Effector CD4-positive, alpha-beta T cell (primary cell): ENCODE results near the gene MTIF3.

Source experiments
- DNase-seq: peaks from one replicate; pipeline ENCODE4 v3.0.0-alpha.2; 2020

MTIF3 gene

DNA sequence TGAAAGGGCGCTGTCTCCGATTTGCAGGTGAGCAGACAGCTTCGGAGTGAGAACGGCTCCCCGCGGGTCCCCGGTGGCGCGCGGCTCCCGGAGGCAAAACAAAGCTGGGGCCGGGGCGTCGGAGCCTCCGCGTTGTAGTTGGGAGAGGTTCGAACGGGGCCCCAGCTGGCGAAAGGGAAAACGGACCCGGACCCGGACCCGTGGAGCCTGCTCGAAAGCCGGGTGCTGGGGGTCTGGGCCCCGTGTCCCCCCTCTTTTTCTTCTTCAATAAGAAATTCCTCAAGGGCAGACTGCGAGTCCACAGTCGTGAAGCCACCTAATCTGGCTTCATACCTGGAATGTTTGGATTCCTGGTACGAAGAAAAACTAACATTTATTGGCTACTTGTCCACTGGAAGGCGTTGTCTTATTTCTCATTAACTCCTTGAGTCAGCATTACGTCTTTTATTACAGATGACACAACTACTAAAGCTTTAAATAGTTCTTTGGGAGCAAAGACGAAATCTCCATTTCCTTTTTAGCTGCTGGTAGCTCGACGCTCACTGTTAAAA is 632 bp upstream of the MTIF3 start:
- DNase-seq = peak; percentile 45

DNA sequence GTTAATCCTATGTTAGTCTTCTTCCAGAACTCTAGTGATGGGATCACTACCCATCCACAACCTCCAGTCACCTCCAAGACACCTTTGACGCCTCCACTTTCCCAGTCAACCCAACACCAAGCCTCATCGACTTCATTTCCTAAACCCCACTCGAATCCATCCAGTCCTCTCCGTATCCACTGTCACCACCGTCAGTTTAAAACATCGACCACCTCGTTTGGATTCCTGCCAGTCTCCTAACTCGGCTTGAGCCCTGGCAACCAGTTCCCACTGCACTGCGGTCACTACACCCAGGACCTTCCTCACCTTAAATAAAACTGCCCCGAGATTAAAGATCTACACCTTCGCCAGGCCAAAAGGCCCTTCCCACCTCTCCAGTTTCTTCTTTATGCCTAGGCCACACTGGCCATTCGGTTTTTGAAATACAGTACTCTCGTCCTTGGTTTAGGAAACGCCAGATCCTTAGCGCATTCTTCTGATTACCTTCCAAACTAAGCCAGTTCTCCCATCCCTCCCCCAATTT is 1.2 kb downstream of the MTIF3 start:
- no peak for DNase-seq

DNA sequence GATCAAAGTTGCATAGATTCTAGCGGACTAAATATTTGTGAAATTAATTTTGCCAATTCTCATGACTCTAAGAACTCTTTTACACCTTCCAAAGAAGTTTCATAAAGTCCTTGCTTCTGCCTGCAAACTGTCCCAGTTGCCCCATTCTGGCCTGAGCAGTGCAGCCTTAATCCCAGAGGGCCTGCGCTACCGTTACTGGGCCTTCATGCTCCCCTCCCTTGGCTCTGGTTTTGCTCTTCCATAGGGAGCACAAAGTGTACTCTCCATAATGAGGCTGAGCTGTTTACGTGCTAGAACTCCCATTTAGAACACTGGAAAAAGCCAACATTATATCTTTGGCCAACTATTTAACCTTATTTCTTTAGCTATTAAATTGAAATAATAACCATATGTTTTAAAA is 2.1 kb downstream of the MTIF3 start:
- no peak for DNase-seq

DNA sequence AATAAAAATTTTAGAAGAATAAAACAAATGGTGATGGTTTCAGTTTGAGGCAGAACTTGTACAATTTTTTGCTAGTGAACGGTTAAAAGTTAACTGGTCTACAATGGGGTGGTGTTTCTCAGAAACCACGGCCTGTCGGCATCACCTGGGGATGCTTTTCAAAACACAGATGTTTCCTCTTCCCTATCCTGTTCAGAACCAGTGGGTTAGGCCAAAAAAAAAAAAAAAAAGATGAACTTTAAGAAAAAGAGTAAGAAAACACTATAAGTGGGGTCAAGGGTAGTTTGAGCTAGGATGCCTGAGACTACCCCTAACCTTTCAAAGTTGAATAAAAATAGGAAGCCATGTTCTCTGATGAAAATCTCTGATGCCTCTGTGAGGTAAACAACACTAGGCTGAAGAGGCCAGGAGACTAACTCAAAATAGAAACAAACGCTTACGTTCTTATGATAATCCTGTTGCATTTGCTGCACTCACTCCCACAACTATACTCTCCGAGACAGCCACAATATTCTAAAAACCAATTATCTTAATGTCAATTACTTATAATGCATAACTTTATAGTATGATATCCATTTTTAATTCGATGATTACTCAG is 3.3 kb downstream of the MTIF3 start:
- DNase-seq = no peak

DNA sequence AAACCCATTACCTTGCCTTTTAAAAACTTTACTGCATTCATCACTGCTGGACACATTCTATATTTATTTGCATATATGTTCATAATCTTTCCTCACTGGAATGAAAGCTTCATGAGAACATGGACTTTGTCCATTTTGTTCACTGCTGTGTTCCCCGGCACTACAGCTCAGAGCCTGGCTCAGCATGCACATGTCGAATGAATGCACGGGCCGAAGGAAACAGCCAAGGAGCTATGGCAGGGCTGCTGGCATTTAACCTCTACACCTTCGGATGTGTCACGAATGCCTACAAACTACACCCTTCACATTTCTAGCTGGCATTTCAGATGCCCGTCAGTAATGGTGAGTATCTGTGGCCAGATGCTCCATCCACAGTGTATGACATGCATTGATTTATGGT is 7.6 kb downstream of the MTIF3 start:
- no peak for DNase-seq

DNA sequence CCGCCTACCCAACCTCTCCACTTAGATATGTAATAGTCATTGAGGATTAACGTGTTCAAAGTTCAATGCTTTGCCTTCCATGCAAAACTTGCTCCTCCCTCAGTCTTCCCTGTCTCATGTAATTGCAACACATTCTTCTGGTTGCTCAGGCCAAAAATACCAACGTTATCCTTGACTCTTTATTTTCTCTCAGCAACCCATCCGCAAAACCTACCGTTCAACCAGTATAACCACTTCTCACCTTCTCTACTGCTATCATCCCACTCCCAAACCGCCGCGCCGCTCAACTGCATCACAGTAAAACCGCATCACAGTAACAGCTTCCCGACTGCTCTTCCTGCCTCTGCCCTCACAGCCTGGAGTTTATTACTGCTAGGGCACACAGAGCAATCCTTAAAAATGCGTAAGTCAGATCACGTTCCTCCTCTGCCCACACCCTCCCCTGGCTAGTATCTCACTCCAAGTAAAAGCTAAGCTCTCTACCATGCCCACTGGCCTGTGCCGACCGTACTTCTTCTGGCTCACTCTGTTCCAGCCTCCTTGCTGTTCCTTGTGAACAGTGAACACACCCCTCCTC is 8.2 kb downstream of the MTIF3 start:
- DNase-seq = peak; percentile 27

DNA sequence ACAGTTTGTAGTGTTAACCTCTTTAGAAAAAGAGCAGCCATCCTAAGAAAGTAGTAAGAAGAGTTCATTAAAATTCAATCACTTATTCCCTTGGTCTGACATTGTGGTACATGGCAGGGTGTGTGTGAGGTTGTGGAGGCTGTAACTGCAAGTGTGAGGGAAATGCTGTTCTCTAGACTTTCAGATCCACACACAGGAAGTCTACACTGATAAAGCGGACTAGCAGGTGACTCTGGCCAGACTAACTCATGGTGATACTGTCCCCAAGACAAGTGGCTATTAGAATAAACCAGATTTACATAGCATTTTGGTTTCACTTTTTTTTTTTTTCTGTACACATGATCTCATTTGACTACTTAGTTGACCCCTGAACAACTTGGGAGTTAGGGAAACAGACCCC is 10.0 kb downstream of the MTIF3 start:
- no peak for DNase-seq

DNA sequence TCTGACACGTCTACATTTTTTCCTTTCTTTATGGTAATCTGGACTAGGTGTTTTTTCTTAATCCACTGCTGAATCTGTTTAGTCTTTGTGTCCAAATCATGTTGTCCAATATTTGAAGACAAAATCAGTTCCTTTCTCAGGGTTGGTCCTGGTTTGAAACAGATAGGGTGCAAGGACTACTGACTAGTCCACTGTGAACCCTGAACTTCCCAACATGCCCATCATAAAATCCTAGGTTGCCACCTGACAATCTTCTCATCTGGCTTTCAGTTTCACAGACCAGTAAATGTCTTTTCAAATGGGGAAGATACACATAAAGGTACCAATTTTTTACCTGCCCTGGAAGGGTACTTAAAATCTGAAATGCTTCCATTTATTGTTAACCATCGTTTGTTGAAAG is 13.2 kb downstream of the MTIF3 start:
- no peak for DNase-seq

DNA sequence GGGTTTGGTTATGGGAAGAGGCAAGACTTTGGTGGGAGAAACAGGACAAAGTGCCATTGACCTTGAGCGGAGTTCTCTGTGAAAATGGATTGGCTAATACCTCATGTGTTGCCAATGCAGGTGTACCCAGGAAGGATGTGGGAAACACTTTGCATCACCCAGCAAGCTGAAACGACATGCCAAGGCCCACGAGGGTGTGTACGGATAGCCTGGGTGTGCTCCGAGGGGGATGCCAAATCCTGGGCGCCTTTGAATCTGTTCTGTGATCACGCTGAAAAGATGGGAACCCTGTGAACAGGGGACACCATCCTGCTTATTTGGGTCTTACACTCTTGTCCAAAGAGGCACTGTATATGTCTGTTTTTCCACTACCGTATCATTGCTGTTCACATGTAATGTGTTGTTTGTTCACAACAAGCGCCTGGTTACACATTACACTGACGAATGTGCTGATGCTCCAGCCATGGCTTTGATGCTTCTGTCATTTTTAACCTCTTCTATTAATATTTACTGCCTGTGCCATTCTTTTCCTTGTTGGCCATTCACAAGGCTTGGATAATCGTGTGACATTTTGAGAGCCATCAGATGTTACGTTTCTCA is 17.7 kb downstream of the MTIF3 start:
- peak; percentile 18 for DNase-seq

DNA sequence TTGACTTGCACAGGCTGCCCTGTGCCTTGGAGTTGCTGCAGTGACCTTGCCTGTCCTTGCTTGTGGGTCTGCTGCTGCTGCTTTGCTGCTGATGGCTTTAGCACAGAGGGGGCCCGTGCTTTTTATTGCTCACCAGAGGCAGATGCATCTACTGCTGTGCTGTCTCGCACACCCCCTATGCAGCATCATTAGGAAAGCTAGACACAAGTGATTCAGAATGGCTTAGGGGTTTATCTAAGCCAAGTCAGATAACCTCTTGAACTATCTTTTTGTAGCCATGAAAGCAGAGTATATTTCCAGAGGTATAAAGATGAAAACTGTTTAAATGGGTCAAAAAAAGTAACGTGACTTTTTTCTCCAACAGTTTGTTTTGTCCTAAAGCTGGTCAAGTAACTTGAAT is 18.2 kb downstream of the MTIF3 start:
- DNase-seq = no peak

DNA sequence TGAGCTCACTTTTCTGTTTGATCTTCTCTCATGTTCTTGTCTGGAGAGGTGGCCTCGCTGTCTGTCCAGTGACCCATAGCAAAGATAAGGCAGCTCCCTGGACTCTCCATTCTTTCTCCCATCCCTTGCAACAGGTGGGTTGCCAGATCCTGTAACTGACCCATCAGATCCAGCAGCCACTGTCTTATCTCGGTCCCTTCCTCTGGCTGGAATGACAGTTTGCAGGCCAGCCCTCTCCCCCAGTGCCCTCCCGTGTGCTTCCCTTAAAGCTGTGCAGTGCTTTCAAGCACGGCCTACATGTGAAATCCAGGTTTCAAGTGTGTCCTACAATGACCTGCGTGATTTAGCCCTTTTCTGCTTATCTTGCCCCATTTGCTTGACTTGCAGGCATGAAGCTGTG is 22.2 kb downstream of the MTIF3 start:
- no peak for DNase-seq

DNA sequence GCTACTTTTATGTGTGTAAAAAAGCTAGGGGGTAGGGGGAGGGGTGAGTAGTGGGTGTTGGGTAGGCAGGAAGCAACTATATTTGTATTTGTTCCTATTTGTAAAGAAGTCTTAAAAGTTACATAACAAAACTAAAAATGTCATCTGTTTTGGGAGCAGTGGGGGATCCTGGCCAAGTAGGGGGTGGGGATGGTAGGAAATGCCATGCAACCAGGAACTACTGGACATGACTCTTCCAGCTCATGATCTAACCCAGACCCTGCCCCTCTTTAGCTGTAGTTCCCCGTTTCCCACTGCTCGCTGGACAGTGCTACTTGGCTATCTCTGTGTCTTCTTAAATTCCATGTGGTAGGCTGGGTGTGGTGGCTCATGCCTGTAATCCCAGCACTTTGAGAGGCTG is 22.7 kb downstream of the MTIF3 start:
- no peak for DNase-seq

DNA sequence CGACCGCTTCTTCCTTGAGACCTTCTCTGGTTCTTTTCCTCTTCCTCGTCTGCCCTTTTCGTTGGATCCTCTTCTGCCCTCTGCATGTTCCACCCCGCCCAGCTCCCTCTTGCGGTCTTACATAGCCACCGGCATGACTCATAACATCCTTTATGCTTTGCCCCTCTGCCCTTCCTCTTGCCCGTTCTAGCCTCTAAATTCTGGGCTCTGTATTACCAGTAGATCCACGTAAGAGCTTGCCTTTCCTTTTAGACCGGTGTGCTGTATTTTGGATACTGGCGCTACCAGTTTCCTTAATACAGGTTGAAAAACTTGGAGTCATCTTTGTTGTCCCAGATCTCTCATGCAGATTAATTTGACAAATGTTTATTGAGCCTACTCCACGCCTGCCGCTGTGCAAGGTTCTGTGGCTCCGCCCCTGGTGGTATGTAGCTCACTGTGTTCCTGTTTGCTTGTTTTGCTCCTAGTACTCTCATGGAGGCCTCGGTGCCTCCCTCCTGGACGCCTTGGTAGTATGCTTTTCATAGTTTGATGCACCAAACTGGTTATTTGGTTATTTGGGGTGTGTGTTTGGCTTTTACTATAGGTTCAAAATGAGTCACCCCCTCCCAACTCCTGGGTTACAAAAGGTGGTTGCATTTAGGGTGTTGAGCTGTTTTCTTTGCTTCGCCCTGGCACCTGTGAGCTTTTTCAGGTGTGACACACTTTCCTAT is 24.3 kb downstream of the MTIF3 start:
- DNase-seq = peak; percentile 69

DNA sequence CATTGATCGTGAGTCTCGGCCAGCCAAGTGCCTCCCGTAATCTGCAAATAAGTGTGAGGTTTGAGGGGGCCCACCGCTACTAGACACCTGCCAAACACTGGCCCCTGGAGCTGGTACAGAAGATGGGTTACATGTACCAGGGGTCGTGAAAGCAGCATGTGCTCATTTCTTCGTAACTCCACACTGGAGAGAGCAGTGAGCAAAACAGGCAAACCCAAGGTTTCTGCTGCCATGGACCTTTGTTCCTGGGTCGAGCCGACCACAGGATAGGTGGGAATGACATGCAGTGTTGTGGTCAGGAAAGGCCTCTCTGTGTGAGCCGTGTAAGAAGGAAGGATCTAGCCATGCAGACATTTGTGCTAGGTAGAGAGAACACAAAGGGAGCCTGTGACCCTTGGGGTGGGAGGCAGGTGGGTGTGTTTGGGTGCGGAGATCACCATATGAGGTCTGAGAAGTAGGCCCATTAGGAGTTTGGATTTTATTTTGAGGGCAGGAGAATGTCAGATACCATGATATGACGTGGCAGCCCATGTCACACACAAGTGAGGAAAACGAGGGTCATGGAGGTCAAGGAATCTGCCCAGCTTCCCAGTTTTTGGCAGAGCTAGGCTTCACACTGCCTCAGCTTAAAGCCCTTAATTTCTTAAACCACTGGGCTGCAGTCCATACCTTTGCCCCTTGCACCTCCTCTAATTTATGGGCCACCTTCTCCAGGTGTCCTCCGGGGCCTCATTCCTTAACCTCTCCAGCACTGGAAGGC is 25.0 kb downstream of the MTIF3 start:
- no peak for DNase-seq

DNA sequence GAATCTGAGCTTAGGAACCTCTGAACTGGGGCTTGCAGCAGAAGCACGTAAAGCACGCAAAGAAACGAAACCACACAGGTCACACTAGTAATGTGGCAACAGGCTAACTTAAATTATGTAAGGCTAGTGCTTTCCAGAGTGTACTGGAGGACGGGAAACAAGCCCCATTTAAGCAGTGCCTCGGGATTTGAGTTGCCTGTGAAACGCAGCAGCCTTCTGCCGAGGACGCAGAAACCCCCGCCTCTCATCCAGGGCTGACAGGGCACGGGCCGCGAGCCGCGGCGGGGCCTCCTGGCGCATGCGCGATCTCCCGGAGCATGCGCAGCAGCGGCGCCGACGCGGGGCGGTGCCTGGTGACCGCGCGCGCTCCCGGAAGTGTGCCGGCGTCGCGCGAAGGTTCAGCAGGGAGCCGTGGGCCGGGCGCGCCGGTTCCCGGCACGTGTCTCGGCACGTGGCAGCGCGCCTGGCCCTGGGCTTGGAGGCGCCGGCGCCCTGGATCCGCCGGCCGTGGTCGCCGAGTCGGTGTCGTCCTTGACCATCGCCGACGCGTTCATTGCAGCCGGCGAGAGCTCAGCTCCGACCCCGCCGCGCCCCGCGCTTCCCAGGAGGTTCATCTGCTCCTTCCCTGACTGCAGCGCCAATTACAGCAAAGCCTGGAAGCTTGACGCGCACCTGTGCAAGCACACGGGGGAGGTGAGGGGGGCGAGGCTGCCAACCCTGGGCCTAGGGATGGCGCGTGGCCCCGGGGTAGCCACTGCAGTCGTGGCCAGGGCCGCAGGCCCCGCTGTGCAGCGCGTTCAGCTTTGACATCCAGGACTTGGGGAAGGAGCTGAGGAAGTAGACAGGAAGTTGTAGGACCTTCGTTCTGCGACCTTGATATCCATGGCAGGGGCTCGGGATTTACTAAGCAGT is 25.9 kb downstream of the MTIF3 start, which contains the start of gene GTF3A:
GTF3A (plus strand) TSS at position 374 of the 912 bp plus-strand sequence.
- DNase-seq = peak; percentile 80

DNA sequence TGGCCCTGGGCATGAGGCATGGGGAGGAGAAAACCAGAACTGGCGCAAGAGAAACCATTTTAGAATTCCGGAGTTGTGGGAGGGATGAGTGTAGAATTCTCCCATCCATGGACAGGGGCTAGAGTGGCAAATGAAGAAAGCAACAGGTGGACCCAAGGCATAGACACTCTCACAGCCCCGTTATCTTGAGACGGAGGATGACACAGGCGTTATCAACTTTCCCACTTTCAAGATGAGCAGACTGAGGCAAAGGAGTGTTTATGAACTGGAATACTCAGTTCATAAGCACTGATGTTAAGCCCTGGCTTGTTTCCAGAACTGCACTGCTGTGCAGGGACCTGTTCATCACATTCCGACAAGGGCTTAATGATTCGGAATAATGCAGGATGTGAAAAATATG is 27.0 kb downstream of the MTIF3 start:
- DNase-seq = no peak

DNA sequence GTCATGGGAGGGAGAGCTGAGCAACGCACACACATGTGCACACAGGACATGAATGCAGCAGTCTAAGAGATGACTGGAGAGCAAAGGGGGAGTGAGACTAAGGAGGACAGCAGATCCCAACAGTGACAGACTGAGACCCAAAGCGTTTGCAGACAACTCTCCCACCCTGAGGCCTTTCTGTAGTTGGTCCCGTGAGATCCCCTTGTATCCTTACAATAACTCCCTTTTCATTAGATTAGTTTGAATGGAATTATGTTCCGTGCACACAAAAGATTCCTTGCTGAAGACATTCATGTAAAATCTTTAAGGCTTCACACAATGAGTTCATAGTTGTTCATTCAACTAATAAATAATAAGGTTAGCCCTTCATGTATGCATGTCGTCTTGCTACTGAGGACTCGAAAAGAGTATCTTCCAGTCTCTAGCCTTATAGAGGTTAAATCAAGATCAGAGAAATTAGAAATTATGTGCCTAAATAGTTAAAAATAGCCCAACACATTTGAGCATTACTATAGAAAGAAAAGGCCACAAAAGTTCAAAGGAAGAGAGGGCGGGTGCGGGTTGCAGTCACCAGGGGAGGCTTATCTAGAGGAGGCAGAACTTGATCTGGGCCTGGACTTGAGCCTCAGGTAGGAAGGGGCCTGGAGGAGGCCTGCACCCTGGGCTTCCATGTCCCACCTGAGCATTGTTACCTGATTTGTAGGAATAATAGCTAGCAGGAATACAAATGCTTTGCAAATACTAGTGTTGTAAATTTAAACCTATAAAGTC is 29.1 kb downstream of the MTIF3 start:
- no peak for DNase-seq

DNA sequence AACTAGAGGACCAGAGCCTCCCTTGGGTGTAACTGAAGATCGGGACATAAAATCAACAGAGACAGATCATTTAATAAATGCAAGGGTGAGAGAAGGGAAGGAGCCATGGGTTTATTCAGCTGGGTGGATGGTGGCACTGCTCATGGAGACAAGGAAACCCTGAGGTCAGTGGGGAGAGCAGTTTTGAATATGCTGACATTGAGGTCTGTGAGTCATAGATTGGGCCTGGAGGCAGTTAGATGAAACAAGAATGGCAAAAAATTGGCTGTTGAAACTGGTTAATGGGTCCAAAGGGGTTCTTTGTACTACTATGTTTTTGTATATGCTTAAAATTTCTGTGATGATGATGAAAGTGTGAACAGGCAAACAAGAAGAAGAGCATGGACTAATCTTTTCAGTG is 31.0 kb downstream of the MTIF3 start:
- no peak for DNase-seq

DNA sequence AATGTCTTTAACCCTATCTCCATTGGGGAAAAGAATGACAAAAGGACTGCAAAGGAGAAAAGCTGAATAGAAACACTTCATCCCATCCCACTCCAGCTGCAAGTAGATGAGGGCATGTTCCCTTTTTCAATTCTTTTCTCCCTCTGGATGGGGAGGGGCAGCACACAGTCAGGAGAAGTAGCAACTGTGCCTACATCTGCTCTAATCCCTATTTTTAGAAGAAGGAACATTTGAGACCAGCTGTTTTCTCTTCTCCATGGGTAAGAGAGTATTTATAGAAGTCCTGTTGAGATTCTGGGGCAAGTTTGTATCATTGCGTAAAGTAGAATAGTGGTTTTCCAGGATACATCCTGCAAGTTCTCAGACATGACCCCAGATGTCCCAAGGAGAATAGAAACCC is 35.2 kb downstream of the MTIF3 start:
- no peak for DNase-seq

DNA sequence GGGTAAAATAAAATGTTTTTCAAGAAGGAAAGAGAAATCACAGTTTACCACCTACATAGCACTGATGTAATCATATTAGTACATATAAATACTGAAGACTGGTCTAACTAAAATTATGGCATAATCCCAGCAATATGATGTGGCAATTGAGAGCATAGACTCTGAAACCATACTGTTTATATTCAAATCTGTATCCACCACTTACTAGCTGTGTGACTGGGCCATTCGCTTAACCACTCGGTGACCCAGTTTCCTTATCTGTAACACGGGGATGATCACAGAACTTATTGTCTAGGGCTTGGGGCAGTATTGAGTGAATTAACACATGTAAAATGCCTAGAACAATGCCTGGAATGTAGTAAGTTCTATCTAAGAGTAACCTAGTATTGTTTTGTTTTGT is 39.0 kb downstream of the MTIF3 start:
- no peak for DNase-seq

DNA sequence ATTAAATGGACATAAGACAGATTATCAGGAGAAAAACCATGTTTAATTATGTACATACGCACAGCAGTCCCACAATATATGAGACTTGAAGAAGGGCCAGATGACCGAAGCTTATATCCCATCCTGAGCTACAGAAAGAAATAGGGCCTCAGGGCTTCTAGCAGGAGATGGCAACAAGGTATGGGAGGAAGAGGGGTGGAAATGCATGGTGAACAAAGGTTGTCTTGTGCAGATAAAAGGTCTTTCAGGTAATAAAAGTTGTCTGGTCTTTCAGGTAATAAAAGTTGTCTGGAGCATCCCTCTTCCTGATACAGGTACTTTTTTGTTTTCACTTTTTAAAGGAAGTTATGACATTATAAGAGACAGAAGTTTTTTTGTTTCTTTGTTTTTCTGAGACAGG is 41.4 kb downstream of the MTIF3 start:
- no peak for DNase-seq
